AG08396 (cell line): ENCODE data around the gene BRCA2.
A peak's percentile ranks its signal among the peaks of the same experiment; 100 is the strongest.

Experiments used
- DNase-seq: peaks from one replicate; pipeline ENCODE4 v3.0.0; 2012; ENCODE audit warnings: low spot score, mixed read lengths

The BRCA2 gene

GRCh38 chr13:32315238-32316027, at the start of gene BRCA2, which contains the start of gene ZAR1L:
BRCA2 (plus strand) TSS chr13:32315508; CDS start chr13:32316461, 953 bp downstream.
ZAR1L (minus strand) TSS chr13:32315363; CDS start chr13:32311925, 3,438 bp downstream.
- peak; percentile 90 for DNase-seq

GRCh38 chr13:32265726-32266125, 49.6 kb upstream of the BRCA2 start:
- no peak for DNase-seq

GRCh38 chr13:32266130-32266529, 49.2 kb upstream of the BRCA2 start:
- no peak for DNase-seq

- no peak for DNase-seq
Measured at GRCh38 chr13:32267836-32268439, 47.4 kb upstream of the BRCA2 start.

GRCh38 chr13:32272021-32272683, 43.2 kb upstream of the BRCA2 start:
- DNase-seq, result no peak

GRCh38 chr13:32277839-32278238, 37.5 kb upstream of the BRCA2 start:
- DNase-seq, result no peak

- DNase-seq, result peak; percentile 54
Measured at GRCh38 chr13:32278426-32278825, 36.9 kb upstream of the BRCA2 start.

- DNase-seq, result no peak
Measured at GRCh38 chr13:32281096-32281495, 34.2 kb upstream of the BRCA2 start.

GRCh38 chr13:32282096-32282711, 33.1 kb upstream of the BRCA2 start:
- no peak for DNase-seq

- peak; percentile 58 for DNase-seq
Measured at GRCh38 chr13:32284927-32285632, 30.2 kb upstream of the BRCA2 start.

GRCh38 chr13:32285633-32285965, 29.7 kb upstream of the BRCA2 start:
- no peak for DNase-seq

- no peak for DNase-seq
Measured at GRCh38 chr13:32297206-32297605, 18.1 kb upstream of the BRCA2 start.

GRCh38 chr13:32298695-32299094, 16.6 kb upstream of the BRCA2 start:
- DNase-seq, result no peak

- DNase-seq, result no peak
Measured at GRCh38 chr13:32299893-32300292, 15.4 kb upstream of the BRCA2 start.

GRCh38 chr13:32300406-32300805, 14.9 kb upstream of the BRCA2 start:
- no peak for DNase-seq

- no peak for DNase-seq
Measured at GRCh38 chr13:32300920-32301319, 14.4 kb upstream of the BRCA2 start.

- DNase-seq, result no peak
Measured at GRCh38 chr13:32302461-32302860, 12.8 kb upstream of the BRCA2 start.

GRCh38 chr13:32305646-32306045, 9.7 kb upstream of the BRCA2 start:
- no peak for DNase-seq

GRCh38 chr13:32309312-32310133, 5.8 kb upstream of the BRCA2 start:
- no peak for DNase-seq

- DNase-seq, result peak; percentile 55
Measured at GRCh38 chr13:32310134-32310706, 5.1 kb upstream of the BRCA2 start.
